CD4-positive, alpha-beta T cell treated with Interleukin-17A for 4 hours (primary cell): ENCODE data around the gene TRMT2B.
"Not testable (repeated sequence)": the region's sequence is repeated elsewhere in the genome, so short reads cannot be mapped to it uniquely, and the experiment has no call there.

Source experiments
- DNase-seq: peaks from one replicate; pipeline ENCODE4 v3.0.0-alpha.2; 2020; ENCODE audit warnings: mixed read lengths

TRMT2B gene

GRCh38 chrX:101051549-101052302 is at the start of gene TRMT2B:
Gene TRMT2B (minus strand): TSS chrX:101052111. CDS start chrX:101042289, 9,822 bp downstream.
- DNase-seq = peak; percentile 87

DNA sequence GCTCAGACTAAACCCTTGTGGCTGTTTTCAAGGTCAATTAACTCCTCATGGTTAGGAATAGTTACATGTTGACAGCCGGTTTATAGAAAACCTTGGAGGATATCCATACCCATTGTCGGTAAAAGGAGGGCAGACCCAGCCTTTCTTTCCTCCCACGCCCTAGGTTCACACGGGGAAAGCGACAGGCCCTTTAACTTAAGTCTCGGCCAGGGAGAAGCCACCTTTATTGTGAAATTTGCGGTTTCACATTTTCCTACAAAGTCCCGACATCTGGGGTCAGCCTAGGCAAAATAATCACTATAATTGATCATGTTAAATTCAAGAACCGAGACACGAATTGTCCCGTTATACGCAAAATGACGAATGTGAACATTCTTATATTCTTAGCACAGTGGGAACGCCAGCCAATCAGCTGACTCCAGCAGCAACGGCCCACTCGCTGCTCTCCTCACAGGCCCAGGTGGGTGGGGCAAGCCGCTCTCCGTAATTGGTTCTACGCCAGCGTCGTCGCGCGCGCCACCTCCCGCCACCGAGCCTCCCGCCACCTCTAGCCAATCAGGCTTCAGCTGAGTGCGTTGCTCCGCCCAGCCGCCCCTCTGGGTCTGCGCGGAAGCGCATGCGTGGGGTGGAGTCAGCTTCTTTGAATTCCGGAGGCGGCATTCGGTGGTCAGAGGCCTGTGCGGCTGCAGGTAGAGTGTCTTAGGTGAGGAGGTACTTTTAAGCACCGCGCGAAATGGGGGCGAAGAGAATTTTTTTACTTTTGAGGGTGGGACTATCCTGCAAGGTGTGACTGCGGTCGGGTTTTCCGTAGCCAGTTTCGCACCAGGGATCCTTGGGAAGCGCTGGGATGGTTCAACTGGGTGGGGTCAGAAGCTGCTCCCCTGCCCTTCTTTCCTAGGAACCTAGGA is 45.9 kb upstream of the TRMT2B start, which contains the start of gene CENPI:
Gene CENPI (plus strand): TSS at position 659 of the 908 bp plus-strand sequence. CDS start 2,867 bp downstream, outside the sequence.
- DNase-seq = peak; percentile 93

- no peak for DNase-seq
Observed at GRCh38 chrX:101091817-101092216, 39.9 kb upstream of the TRMT2B start.

DNA sequence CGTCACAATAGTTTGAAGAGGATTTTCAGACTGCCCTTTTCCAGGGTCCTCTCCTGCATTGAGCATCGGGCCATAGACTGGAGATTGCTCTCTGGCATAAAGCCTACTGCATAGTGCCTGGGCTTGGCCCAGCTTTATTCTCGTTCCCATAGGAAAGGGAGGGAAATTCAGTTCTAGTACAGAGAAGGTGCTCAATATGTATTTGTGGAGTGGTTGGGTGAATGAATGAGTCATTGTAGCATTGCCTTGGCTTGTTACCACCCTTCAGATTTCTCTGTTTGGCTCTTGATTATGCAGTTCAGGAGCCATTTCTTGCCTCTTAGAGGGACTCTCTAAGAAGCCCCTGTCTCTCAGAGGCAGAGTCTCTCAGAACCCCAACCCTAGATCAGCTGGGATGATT is 29.3 kb upstream of the TRMT2B start:
- DNase-seq = no peak

- DNase-seq = no peak
Observed at GRCh38 chrX:101080326-101081124, 28.6 kb upstream of the TRMT2B start.

GRCh38 chrX:101079736-101080270 is 27.9 kb upstream of the TRMT2B start:
- no peak for DNase-seq

GRCh38 chrX:101078716-101079598 is 27.0 kb upstream of the TRMT2B start, which contains the start of gene TMEM35A:
Gene TMEM35A (plus strand): TSS chrX:101078879. CDS start chrX:101079003, 124 bp downstream.
- no peak for DNase-seq

DNA sequence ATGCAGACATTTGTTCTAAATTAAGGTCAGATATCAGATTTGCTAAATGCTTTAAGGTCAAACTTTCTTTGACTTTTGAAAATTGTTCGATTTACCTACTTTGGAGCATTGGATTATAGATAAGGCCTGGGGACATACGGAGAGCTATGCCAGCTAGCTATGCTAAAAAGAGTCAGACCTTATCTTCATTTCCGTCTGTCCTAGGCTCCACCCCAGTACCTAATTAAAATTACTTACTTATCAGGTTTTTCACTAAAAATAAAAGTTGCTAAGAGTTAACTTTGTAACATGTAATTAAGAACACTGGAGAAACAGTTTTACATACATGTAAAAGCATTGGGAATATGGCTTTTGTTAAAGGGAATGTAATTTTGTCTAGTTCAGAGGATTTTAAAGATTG is 19.7 kb upstream of the TRMT2B start:
- DNase-seq = no peak

GRCh38 chrX:101062176-101062575 is 10.3 kb upstream of the TRMT2B start:
- DNase-seq = no peak

DNA sequence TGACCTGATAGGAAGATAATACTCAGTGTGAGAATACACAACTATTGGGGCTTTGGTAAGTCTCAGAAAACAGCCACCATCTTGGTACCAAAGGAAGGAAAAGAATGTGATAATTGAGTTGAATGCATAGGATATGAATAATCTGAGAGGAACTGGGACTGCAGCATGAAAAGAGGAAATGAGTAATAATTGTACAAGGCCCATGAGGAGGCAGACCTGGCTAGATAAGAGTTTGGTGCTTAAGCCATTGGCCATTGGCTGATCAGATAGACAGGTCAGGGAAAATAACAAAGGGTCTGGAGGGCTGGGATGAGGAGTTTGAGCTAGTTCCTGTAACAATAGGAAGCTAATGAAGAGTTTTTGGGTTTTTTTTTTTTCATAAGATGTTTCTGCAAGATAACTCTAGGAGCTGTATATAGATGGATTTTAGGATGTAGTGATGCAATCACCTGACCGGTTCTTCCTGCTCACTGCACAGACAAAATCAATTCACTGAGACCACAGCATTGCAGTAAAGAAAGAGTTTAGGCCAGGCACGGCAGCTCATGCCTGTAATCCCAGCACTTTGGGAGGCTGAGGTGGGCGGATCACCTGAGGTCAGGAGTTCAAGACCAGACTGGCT is 5.3 kb upstream of the TRMT2B start:
- no peak for DNase-seq

DNA sequence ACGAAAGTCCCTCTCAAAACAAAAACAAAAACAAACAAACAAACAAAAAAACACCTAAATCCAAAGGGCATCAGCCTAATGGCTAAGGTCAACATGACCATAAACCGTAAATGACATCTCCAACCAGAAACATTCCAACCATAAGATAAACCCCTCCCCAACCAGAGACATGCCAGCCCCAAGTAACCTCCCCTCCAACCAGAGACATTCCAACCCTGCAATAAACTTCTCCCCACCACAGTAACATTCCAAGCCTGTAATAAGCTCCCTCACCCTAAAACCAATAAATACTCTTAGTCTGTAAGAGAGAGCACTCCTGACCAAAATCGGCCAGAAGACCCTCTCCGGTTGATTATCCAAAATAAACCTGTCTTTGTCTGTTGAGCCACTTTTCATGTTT is 4.6 kb upstream of the TRMT2B start:
- DNase-seq = not testable (repeated sequence)

GRCh38 chrX:101051153-101051548 is 760 bp downstream of the TRMT2B start:
- DNase-seq = no peak

DNA sequence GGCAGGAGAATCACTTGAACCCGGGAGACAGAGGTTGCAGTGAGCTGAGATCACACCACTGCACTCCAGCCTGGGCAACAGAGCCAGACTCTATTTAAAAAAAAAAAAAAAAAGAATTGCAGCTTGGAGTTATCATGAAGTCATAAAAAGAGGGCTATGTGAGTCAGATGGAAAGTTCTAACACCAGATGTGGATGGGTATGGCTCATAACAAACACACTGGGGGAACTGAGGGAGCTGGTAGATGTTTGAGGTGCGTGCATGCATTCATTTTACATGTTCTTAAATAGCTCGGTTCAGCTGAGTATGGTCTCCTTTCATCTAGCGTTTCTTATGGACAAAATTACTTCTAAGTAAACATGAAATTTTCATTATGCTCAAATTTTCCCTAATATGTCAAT is 11.7 kb downstream of the TRMT2B start:
- DNase-seq = no peak

DNA sequence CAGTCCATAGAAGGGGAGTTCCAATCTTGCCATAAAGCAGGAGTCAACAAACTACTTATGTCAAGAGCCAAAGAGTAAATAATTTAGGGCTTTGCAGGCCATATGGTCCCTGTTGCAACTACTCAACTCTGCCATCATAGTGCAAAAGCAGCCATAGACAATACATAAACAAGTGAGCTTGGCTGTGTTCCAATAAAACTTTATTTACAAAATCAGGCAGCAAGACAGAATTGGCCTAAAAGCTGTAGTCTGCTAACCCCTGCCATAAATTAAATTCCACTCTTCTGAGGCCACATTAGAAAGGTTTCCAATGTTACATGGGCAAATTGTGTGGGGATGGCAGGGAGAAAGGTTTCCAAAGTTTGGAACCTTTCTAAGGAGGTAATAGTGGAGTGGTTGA is 14.7 kb downstream of the TRMT2B start:
- no peak for DNase-seq

GRCh38 chrX:101029665-101030064 is 22.2 kb downstream of the TRMT2B start:
- DNase-seq = no peak

DNA sequence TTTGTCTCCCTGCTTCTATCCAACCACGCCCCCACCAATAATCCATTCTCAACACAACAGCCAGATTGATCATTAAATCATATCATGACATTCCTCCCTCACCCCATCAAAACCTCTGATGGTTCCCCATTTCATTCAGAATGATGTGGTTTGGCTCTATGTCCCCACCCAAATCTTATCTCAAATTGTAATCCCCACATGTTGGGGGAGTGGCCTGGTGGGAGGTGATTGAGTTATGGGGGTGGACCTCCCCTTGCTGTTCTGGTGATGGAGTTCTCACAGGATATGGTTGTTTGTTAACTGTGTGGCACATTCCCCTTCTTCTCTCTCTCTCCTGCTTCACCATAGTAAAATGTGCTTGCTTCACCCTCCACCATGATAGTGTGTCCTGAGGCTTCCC is 23.3 kb downstream of the TRMT2B start:
- DNase-seq = no peak

- no peak for DNase-seq
Observed at GRCh38 chrX:101025126-101025525, 26.8 kb downstream of the TRMT2B start.

DNA sequence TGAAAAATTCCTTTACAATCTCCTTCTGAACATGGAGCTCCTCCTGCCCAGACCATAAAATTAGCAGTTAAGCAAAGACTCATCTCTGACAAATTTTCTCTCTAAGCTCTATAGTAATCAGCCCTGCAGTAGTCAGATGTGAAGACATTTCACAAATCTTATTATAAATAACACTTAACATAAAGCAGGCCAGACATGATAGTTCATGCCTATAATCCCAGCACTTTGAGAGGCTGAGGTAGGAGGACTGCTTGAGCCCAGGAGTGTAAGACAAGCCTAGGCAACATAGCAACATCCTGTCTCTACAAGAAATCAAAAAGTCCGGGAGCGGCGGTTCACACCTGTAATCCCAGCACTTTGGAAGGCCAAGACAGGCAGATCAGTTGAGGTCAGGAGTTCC is 29.9 kb downstream of the TRMT2B start:
- no peak for DNase-seq

DNA sequence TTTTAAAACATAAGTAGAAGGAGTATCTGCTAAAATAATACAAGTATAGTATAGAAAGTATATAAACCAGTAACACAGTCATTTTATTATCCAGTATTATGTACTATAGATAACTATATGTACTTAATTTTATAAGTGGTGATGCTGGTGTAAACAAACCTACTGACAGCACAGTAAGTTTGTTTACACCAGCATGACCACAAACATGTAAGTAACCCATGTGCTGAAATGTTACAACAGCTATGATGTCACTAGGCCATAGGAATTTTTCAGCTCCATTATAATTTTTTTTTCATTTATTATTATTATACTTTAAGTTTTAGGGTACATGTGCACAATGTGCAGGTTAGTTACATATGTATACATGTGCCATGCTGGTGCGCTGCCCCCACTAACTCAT is 39.9 kb downstream of the TRMT2B start:
- not testable (repeated sequence) for DNase-seq

DNA sequence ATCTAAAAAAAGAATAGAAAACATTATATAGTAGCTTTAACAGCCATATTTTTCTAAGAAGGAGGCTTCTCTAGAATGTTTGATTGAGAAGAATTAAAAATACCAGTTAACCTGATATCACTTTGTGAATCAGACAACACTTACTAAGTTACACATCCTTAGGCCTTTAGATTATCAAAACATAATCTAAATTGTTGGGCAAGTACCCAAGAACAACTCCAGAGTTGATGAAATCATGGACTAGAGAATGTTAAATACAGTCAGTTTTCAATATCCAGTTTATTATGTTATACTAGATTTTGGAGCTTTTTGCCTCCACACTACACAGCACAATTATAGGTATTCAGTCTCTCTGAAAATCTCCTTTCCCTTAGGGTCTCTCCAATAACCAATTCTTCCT is 42.8 kb downstream of the TRMT2B start:
- no peak for DNase-seq

DNA sequence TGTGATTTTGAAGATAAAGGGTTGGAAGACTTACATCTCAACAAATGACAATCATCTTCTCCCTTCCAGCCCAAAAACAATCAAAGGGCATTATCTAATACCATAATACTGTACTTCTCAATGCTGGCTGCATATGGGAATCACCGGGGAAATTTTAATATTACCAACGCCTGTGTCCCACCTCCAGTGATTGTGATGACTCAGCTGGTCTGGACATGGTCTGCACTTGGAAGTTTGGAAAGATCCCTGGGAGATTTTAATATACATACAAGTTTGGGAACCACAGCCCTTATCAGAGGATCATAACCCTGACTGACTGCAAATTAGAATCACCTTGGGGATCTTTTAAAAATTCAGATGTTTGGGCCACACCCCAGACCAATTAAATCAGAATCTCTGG is 52.5 kb downstream of the TRMT2B start:
- DNase-seq = no peak
